NT2/D1 (cell line): ENCODE data around the gene TP53I11.

ENCODE experiments used
- DNase-seq: peaks from one replicate; pipeline ENCODE4 v3.0.0-alpha.2; 2011; ENCODE audit warnings: low read depth, low spot score
- H3K27me3 ChIP-seq: 2 replicates; pipeline ENCODE4 v1.6.0; 2011; ENCODE audit warnings: mild to moderate bottlenecking; ENCODE audit not compliant: insufficient read length, insufficient read depth
- H3K36me3 ChIP-seq: 2 replicates; pipeline ENCODE4 v1.6.1; 2011; ENCODE audit warnings: mild to moderate bottlenecking, low read length, mixed read lengths; ENCODE audit not compliant: insufficient read depth, insufficient read length
- H3K4me1 ChIP-seq: 2 replicates; pipeline ENCODE4 v1.5.1; 2011; ENCODE audit not compliant: insufficient read depth, insufficient read length
- H3K4me3 ChIP-seq: 2 replicates; pipeline ENCODE4 v1.5.1; 2011; ENCODE audit warnings: low read depth; ENCODE audit not compliant: insufficient read length
- H3K9ac ChIP-seq: 2 replicates; pipeline ENCODE4 v1.6.0; 2011; ENCODE audit warnings: low read depth; ENCODE audit not compliant: insufficient read length
- H3K9me3 ChIP-seq: 2 replicates; pipeline ENCODE4 v1.5.1; 2011; ENCODE audit warnings: mild to moderate bottlenecking, low read length; ENCODE audit not compliant: insufficient read depth
- SUZ12 ChIP-seq: IDR thresholded peaks from 2 replicates; pipeline ENCODE4 v1.6.1; 2011; ENCODE audit not compliant: insufficient read length, insufficient read depth; ENCODE audit errors: extremely low read depth
- YY1 ChIP-seq: IDR thresholded peaks from 2 replicates; pipeline ENCODE4 v1.6.1; 2011; ENCODE audit not compliant: insufficient read length, insufficient read depth
- ZNF274 ChIP-seq: IDR thresholded peaks from 2 replicates; pipeline ENCODE4 v1.6.1; 2011; ENCODE audit warnings: mild to moderate bottlenecking, low read depth, low read length

The TP53I11 gene

DNA sequence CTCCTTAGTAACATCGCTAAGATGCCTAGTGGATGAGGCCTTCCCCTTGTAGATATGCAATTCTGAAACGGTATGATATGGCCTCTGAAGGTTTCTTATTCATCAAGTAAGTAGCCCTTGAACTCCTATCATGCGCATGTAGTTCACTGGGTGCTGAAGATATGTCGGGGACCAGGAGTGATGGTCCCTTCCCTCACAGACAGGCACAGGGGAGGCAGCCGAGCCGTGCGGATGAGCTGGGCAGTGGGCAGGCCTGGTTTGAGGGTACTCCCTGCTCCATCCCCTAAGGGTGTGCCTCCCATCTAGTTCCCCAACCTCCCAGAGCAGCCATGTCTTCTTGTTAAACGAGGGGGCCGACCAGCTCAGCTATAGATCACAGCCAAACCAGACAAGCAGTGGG, 40.1 kb downstream of the TP53I11 start:
- no peaks in the 10 kb centered on the region for H3K9me3 ChIP-seq
- H3K4me1 ChIP-seq: peaks cover 28% of the 10 kb centered on the region
- no peaks in the 10 kb centered on the region for H3K27me3 ChIP-seq
- no peak overlapping the region for H3K9ac ChIP-seq
- no peak for TF ChIP-seq SUZ12
- no peak for TF ChIP-seq ZNF274
- TF ChIP-seq YY1: no peak
- DNase-seq: no peak
- H3K36me3 ChIP-seq: peaks cover 44% of the 10 kb centered on the region
- no peak overlapping the region for H3K4me3 ChIP-seq

DNA sequence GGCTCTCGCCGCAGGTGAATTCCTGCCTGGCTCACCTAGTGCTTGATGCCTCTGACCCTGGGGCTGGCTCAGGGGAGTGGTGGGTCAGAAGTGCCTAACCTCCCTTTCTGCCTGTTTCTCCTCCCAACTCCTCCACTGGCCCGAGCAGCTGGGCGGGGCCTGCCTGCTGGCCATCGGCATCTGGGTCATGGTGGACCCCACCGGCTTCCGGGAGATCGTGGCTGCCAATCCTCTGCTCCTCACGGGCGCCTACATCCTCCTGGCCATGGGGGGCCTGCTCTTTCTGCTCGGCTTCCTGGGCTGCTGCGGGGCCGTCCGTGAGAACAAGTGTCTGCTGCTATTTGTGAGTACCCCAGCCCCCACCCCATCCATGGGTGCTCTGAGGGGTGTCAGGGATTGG, 41.1 kb downstream of the TP53I11 start:
- H3K27me3 ChIP-seq: no peaks in the 10 kb centered on the region
- no peak overlapping the region for H3K4me3 ChIP-seq

GRCh38 chr11:44906649-44907048, 44.0 kb downstream of the TP53I11 start:
- TF ChIP-seq ZNF274 (no peak), YY1 (no peak), SUZ12 (no peak)
- Histone ChIP-seq H3K4me3 (no peak overlapping the region), H3K9me3 (no peaks in the 10 kb centered on the region), H3K9ac (no peak overlapping the region), H3K27me3 (no peaks in the 10 kb centered on the region), H3K4me1 (peaks cover 43% of the 10 kb centered on the region), H3K36me3 (peaks cover 34% of the 10 kb centered on the region)
- DNase-seq: no peak

More for the DNA sequence above, 41.1 kb downstream of the TP53I11 start:
- H3K9me3 ChIP-seq: no peaks in the 10 kb centered on the region
- no peak overlapping the region for H3K9ac ChIP-seq
- H3K36me3 ChIP-seq: peaks cover 34% of the 10 kb centered on the region
- TF ChIP-seq YY1 (no peak), SUZ12 (no peak), ZNF274 (no peak)
- peaks cover 37% of the 10 kb centered on the region for H3K4me1 ChIP-seq
- no peak for DNase-seq

DNA sequence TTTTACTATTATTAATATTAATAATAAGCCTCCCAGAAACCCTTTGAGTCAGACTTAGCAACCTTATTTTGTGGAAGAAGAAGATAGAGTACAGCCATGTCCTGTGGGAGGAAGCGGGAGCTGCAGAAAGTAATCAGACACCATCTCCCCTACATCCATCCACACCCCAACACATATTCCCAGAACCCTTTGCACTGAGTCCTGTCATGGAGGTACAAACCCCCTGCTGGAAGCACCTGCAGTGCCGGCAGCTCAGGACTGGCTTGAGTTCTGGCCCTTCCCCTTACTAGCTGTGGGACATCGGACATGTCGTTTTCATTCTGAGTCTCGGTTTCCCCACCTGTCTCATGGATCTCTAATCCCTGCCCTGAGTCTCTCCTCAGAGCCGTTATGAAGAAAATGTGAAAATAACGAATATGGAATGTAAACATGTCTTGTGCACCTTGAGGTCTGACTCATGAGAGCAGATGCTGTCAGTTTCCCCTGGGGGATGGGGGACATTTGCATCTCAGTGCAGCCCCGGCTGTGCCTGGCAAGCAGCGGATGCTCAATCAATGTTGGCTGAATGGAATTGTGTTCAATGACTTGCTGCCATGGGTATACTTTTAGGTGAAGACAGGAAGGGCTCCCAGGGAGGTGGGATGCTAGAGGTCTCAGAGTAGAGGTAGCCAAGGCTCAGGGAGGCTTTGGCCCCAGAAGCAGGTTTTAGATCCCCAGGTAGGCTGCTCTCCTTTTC, 45.4 kb downstream of the TP53I11 start:
- no peak for TF ChIP-seq YY1
- Histone ChIP-seq H3K9me3 (no peaks in the 10 kb centered on the region), H3K9ac (no peak overlapping the region), H3K36me3 (peaks cover 35% of the 10 kb centered on the region), H3K4me1 (peaks cover 36% of the 10 kb centered on the region), H3K4me3 (no peak overlapping the region), H3K27me3 (no peaks in the 10 kb centered on the region)
- no peak for DNase-seq

- no peak for TF ChIP-seq ZNF274
- TF ChIP-seq YY1: no peak
- TF ChIP-seq SUZ12: no peak
- H3K4me1 ChIP-seq: peaks cover 30% of the 10 kb centered on the region
- H3K9ac ChIP-seq: no peak overlapping the region
- H3K9me3 ChIP-seq: peaks cover 1% of the 10 kb centered on the region; the same call in 1 of the 2 replicates
- H3K36me3 ChIP-seq: peaks cover 29% of the 10 kb centered on the region
- no peak overlapping the region for H3K4me3 ChIP-seq
- DNase-seq: no peak
- no peaks in the 10 kb centered on the region for H3K27me3 ChIP-seq
These were observed 46.2 kb downstream of the TP53I11 start for GRCh38 chr11:44904261-44905020.

- Histone ChIP-seq H3K36me3 (peaks cover 30% of the 10 kb centered on the region), H3K4me3 (no peak overlapping the region)
- TF ChIP-seq SUZ12 (no peak), ZNF274 (no peak), YY1 (no peak)
These were observed 47.2 kb downstream of the TP53I11 start for GRCh38 chr11:44903518-44903917.

GRCh38 chr11:44903035-44903434, 47.6 kb downstream of the TP53I11 start:
- DNase-seq: no peak
- H3K9ac ChIP-seq: no peak overlapping the region
- H3K27me3 ChIP-seq: no peaks in the 10 kb centered on the region
- H3K4me1 ChIP-seq: peaks cover 28% of the 10 kb centered on the region
- H3K4me3 ChIP-seq: no peak overlapping the region
- H3K36me3 ChIP-seq: peaks cover 34% of the 10 kb centered on the region
- TF ChIP-seq SUZ12: no peak
- peaks cover 15% of the 10 kb centered on the region; the same call in 1 of the 2 replicates for H3K9me3 ChIP-seq

More at GRCh38 chr11:44903518-44903917, 47.2 kb downstream of the TP53I11 start:
- Histone ChIP-seq H3K4me1 (peaks cover 30% of the 10 kb centered on the region), H3K9ac (no peak overlapping the region), H3K9me3 (peaks cover 10% of the 10 kb centered on the region; the same call in 1 of the 2 replicates), H3K27me3 (no peaks in the 10 kb centered on the region)
- no peak for DNase-seq
